C4-2B (cell line): ENCODE data around the gene AGBL4.

Source experiments
- ZFX ChIP-seq: fragments of 450-650 bp; IDR thresholded peaks from 2 replicates; pipeline ENCODE4 v1.6.1; 2017
- TF ChIP-seq, protein P1 (sequence below): fragments of 450-650 bp; conservative IDR thresholded peaks from 2 replicates; pipeline ENCODE4 v1.5.1; 2017; ENCODE audit warnings: mild to moderate bottlenecking

DNA sequence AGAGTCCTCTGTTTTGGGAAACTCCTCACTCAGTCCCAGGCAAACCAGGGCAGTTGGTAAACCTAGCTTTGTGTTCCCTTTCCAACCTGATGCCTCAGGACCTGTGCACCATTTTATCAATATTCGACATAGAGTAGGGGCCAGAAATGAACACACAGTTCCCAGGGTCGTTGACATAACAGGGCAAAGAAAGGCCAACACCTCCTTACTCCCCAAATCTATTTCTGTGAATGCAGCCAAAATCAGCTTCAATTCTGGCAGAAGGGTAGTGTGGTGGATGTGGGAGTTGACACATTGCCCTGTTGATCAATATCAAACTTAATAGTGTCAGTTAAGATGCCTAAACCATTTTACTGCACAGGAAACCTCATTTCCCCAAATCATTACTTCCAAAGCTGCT lies 1447.2 kb downstream of the AGBL4 start:
- TF ChIP-seq, protein P1, sequence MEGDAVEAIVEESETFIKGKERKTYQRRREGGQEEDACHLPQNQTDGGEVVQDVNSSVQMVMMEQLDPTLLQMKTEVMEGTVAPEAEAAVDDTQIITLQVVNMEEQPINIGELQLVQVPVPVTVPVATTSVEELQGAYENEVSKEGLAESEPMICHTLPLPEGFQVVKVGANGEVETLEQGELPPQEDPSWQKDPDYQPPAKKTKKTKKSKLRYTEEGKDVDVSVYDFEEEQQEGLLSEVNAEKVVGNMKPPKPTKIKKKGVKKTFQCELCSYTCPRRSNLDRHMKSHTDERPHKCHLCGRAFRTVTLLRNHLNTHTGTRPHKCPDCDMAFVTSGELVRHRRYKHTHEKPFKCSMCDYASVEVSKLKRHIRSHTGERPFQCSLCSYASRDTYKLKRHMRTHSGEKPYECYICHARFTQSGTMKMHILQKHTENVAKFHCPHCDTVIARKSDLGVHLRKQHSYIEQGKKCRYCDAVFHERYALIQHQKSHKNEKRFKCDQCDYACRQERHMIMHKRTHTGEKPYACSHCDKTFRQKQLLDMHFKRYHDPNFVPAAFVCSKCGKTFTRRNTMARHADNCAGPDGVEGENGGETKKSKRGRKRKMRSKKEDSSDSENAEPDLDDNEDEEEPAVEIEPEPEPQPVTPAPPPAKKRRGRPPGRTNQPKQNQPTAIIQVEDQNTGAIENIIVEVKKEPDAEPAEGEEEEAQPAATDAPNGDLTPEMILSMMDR: no peak
- no peak for TF ChIP-seq ZFX
